Measurements from ENCODE around the gene USP47.

The USP47 gene

DNA sequence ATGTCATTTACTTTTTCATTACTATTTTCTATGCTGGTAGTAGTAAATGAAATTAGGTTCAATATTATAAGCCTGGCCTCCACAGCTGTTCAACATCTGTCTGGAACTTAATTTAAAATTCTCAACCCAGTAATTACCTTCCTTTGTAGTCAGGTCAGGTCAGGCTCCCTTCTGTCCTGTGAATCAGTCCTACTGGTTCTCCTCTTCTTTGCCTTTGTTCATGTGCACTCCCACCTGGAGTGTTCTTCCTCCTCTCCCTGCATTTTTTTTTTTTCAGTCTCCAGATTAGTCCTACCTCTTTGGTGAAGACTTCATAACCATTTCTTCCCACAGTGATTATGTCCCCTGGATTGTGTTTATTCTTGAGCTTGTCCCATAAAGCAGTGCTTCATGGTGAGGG is 98.8 kb downstream of the USP47 start:
- DNase-seq (ENCODE audit: low read depth in 3 of 3) = no peak

DNA sequence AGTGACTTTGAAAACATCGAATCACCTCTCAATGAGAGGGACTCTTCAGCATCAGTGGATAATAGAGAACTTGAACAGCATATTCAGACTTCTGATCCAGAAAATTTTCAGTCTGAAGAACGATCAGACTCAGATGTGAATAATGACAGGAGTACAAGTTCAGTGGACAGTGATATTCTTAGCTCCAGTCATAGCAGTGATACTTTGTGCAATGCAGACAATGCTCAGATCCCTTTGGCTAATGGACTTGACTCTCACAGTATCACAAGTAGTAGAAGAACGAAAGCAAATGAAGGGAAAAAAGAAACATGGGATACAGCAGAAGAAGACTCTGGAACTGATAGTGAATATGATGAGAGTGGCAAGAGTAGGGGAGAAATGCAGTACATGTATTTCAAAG is 100.9 kb downstream of the USP47 start:
- no peak for DNase-seq (ENCODE audit: low read depth in 3 of 3)

- no peak for DNase-seq (ENCODE audit: low read depth in 3 of 3)
Observed at GRCh38 chr11:11944444-11944843, 102.7 kb downstream of the USP47 start.

GRCh38 chr11:11946180-11946579 is 104.4 kb downstream of the USP47 start:
- no peak for DNase-seq (ENCODE audit: low read depth in 3 of 3)

DNA sequence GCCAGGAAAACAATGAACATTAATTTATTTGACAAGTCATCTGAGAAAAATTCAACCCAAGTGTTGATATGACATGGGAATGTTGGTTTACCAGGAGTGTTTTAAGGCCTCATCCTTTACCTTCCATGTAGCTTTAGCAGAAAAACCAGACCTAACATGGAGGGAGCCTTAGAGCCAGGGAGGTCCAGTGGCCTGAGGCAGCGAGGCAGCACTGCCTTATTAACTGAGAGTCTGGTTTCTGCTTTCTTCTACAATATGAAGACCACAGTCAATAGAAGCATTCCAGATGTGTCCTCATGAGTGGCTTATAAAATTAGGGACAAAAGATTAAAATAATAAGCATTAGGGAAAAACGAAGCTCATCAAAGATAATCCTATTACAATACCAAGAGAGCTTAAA is 105.1 kb downstream of the USP47 start:
- no peak for DNase-seq (ENCODE audit: low read depth in 3 of 3)

GRCh38 chr11:11947825-11948224 is 106.1 kb downstream of the USP47 start:
- no peak for DNase-seq (ENCODE audit: low read depth in 3 of 3)

- no peak for DNase-seq (ENCODE audit: low read depth in 3 of 3)
Observed at GRCh38 chr11:11948242-11948947, 106.6 kb downstream of the USP47 start.

- DNase-seq (ENCODE audit: low read depth in 3 of 3) = no peak
Observed at GRCh38 chr11:11949482-11949881, 107.7 kb downstream of the USP47 start.

DNA sequence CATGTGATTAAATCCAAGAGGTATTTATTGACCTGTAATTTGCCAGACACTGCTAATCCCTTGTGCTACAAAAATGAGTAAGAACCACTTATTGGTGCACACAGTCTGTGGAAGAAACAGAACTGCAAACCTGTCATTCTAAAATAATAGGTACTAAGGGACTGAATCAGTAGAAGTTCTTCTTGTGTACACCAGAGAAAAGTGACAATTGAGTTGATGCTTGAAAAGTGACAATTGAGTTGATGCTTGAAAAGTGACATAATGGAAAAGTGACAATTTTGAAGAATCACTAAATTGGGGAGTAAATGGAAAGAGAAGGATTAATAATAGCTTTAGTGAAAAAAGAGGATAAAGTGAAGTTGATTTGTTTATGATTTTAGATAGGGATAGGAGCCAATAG is 110.3 kb downstream of the USP47 start:
- DNase-seq (ENCODE audit: low read depth in 3 of 3) = no peak

- DNase-seq (ENCODE audit: low read depth in 3 of 3) = no peak
Observed at GRCh38 chr11:11956006-11956405, 114.2 kb downstream of the USP47 start.

DNA sequence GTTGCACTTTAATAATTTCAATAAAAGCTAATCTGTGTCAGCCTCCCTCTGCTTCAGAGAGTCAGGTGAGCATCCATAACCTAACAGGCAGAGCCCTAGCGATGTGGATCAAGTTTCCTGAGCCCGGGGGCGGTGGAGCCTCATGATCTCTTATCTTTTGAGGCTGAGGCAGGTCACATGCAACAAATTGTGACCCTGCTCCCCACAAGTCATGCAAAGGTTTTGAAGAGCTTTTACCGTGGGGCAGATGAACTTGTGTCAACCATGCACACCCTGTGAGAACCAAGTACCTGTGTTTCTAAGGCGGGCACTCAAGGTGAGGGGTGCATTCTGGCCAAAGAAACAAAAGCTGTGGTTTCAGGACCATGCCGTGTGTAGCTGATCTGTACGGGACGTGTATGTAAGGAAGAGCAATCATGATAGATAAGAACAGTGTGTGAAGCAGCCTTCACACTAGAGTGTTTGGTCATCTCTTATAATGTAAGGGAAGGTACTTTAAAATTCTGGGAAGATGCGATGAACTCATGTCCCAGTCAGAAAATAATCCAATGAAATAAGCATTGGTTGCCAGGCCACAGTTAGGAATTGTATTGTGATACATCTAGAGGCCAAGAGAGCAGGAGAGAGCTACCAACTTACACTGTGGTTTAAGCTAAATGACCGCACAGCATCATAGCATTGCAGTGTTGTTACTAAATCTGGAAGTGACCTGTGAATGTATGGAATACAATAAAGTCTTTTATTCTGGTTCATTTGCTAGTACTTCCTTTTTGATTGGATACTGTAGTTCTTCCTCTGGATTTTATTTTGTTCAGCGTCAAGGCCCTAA is 116.8 kb downstream of the USP47 start:
- no peak for DNase-seq (ENCODE audit: low read depth in 3 of 3)

DNA sequence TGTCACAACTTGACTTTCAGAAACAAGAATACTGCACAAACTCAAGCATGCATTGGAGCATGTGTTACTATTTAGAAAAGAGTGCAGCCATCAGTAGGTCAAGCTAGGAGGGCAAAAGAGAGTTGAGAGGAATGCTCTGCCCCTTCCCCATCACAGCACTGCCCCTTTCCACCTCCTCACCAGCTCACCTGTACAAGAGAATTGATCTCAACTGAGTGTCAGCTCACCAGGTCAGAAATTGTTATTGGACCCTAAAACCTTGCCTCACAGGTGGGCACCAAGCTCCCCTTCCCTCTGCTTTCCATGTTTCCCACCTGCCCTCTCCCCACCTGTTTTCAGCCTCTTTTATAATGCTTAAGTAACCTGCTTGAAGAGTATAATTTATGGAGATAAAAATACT is 117.8 kb downstream of the USP47 start:
- no peak for DNase-seq (ENCODE audit: low read depth in 3 of 3)

GRCh38 chr11:11960687-11961086 is 118.9 kb downstream of the USP47 start:
- DNase-seq (ENCODE audit: low read depth in 3 of 3) = no peak

- no peak for DNase-seq (ENCODE audit: low read depth in 3 of 3)
Observed at GRCh38 chr11:11961399-11962028, 119.7 kb downstream of the USP47 start.

- no peak for DNase-seq (ENCODE audit: low read depth in 3 of 3)
Observed at GRCh38 chr11:11963067-11963466, 121.3 kb downstream of the USP47 start.

GRCh38 chr11:11963842-11964773 is 122.3 kb downstream of the USP47 start:
- DNase-seq (ENCODE audit: low read depth in 3 of 3) = no peak

DNA sequence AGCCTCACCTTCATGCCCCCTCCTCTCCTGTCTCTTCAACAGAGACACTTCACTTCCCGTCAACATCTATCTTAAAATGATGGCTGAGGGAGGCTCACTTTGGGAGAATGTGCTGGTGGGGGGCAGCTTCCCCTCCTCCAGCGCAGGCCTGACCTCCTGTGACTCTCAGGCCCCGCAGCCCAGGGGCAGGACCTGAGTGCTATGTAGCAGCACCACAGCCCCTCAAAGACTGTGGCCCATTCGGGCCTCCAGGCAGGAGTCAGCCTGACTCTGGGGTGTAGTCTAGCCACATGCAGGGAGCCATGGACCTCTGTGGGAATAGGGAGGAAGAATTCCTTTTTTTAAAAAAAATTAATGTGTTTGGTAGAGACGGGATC is 123.0 kb downstream of the USP47 start:
- no peak for DNase-seq (ENCODE audit: low read depth in 3 of 3)

DNA sequence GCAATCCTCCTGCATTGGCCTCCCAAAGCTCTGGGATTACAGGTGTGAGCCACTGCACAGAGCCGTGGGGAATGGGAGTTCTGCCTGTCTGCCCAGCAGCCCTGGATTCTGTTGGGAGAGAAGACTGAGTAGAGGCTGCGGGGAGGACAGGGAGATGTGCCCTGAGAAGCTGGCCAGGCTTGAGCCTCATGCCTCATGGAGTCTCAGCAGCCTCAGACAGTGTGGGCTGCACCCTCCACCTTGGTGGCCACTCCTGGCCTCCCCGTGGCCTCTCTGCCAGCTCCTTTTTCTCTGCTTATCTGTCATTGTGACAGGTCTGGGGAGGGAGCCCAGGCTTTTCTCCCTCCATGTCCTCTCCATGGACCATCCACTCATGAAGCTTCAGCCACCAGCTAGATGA is 123.4 kb downstream of the USP47 start:
- DNase-seq (ENCODE audit: low read depth in 3 of 3) = no peak

DNA sequence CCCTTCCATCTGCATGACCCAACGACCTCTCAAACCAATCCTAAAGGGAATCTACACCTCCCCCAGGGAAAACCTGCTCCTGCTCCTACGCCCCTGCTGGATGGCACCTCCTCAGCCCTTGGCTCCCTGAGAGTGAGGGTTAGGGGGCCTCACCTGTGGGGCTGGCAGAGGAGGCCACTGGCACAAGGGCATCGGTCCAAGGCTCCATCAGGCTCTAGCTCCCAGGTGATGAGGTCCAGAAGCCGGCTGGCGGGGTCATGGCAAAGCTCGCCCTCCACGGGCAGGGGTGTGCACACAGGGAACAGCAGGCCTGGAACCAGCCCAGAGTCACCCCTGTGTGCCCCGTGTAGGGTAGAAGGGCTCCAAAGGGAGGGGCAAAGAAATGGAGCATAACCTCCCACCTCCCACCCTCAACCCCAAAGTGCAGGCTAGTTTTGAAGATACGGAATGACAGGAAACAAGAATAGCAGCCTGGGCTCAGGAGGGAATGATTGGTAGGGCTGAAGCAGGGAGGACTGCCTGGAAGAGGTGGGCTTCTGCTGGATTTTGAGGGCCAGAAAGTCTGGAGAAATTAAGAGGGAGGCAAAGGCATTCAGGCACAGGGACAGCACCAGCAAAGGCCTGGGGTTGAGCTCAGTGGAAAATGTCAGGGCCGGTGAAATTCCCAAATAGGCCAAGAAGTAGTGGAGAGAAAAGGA is 124.0 kb downstream of the USP47 start:
- no peak for DNase-seq (ENCODE audit: low read depth in 3 of 3)

- no peak for DNase-seq (ENCODE audit: low read depth in 3 of 3)
Observed at GRCh38 chr11:11966354-11966741, 124.6 kb downstream of the USP47 start.

All from stimulated activated CD4-positive, alpha-beta T cell treated with anti-CD3 and anti-CD28 coated beads, TNF-alpha, amount 100 ng/mL, for 48 hours (primary cell).